H9 (cell line): Measurements from ENCODE around the gene KLHL3. TPM values are rescaled to one million over a fixed set of nuclear protein-coding genes. Genes with fewer than 3 reads are reported as not detected.

Experiments
- DNase-seq: peaks from one replicate; pipeline ENCODE4 v3.0.0-alpha.2; 2017
- H2AFZ ChIP-seq: one replicate; pipeline ENCODE4 v1.6.1; 2013; ENCODE audit warnings: mild to moderate bottlenecking, low read length, control low read depth, moderate library complexity
- H2AK5ac ChIP-seq: 2 replicates; pipeline ENCODE4 v1.6.1; 2013; ENCODE audit warnings: low read length, control low read depth, mixed read lengths; ENCODE audit not compliant: insufficient read length
- H2BK120ac ChIP-seq: one replicate; pipeline ENCODE4 v1.6.1; 2013; ENCODE audit warnings: low read depth, mild to moderate bottlenecking, low read length, control low read depth, inconsistent platforms; ENCODE audit not compliant: poor library complexity, severe bottlenecking
- H2BK12ac ChIP-seq: 2 replicates; pipeline ENCODE4 v1.6.1; 2013; ENCODE audit warnings: low read length, control low read depth, mixed read lengths, low read depth; ENCODE audit not compliant: insufficient read length
- H2BK15ac ChIP-seq: 2 replicates; pipeline ENCODE4 v1.6.1; 2013; ENCODE audit warnings: low read depth, low read length, control low read depth
- H2BK20ac ChIP-seq: one replicate; pipeline ENCODE4 v1.6.1; 2013; ENCODE audit warnings: low read depth, mild to moderate bottlenecking, low read length, control low read depth, inconsistent platforms; ENCODE audit not compliant: poor library complexity, severe bottlenecking
- H2BK5ac ChIP-seq: 2 replicates; pipeline ENCODE4 v1.6.1; 2013; ENCODE audit warnings: low read length, control low read depth, mixed read lengths; ENCODE audit not compliant: insufficient read length
- H3K14ac ChIP-seq: 2 replicates; pipeline ENCODE4 v1.6.1; 2013; ENCODE audit warnings: low read length, control low read depth; ENCODE audit not compliant: insufficient read depth
- H3K18ac ChIP-seq: 2 replicates; pipeline ENCODE4 v1.6.1; 2013; ENCODE audit warnings: low read depth, mild to moderate bottlenecking, mixed read lengths, low read length, control low read depth; ENCODE audit not compliant: insufficient read length
- H3K23ac ChIP-seq: 2 replicates; pipeline ENCODE4 v1.6.1; 2013; ENCODE audit warnings: low read length, control low read depth, mixed read lengths, low read depth; ENCODE audit not compliant: insufficient read length
- H3K23me2 ChIP-seq: 2 replicates; pipeline ENCODE4 v1.6.1; 2013; ENCODE audit warnings: low read depth, mild to moderate bottlenecking, mixed read lengths, low read length, control low read depth; ENCODE audit not compliant: insufficient read length, poor library complexity, severe bottlenecking
- H3K27ac ChIP-seq: 2 replicates; pipeline ENCODE4 v1.5.1; 2013; ENCODE audit warnings: low read length, control low read depth, mixed read lengths, low read depth; ENCODE audit not compliant: insufficient read length
- H3K27me3 ChIP-seq: 2 replicates; pipeline ENCODE4 v1.6.1; 2013; ENCODE audit warnings: low read length, control low read depth, inconsistent platforms; ENCODE audit not compliant: insufficient read depth
- H3K4ac ChIP-seq: 2 replicates; pipeline ENCODE4 v1.6.1; 2013; ENCODE audit warnings: low read depth, mild to moderate bottlenecking, control low read depth, inconsistent platforms, low read length, moderate library complexity
- H3K4me1 ChIP-seq: 2 replicates; pipeline ENCODE4 v1.6.1; 2013; ENCODE audit warnings: low read length, control low read depth, inconsistent platforms; ENCODE audit not compliant: insufficient read depth
- H3K4me2 ChIP-seq: 2 replicates; pipeline ENCODE4 v1.6.1; 2013; ENCODE audit warnings: low read length, control low read depth, mixed read lengths; ENCODE audit not compliant: insufficient read length, insufficient read depth
- H3K56ac ChIP-seq: 2 replicates; pipeline ENCODE4 v1.6.1; 2013; ENCODE audit warnings: low read depth, mild to moderate bottlenecking, mixed read lengths, low read length, control low read depth; ENCODE audit not compliant: insufficient read length
- H3K79me1 ChIP-seq: 2 replicates; pipeline ENCODE4 v1.6.1; 2013; ENCODE audit warnings: low read depth, mild to moderate bottlenecking, moderate library complexity, low read length, control low read depth, inconsistent platforms; ENCODE audit not compliant: insufficient read depth, poor library complexity, severe bottlenecking
- H3K79me2 ChIP-seq: 2 replicates; pipeline ENCODE4 v1.6.1; 2013; ENCODE audit warnings: low read length, control low read depth, inconsistent platforms; ENCODE audit not compliant: insufficient read depth
- H3K9ac ChIP-seq: 2 replicates; pipeline ENCODE4 v1.6.1; 2013; ENCODE audit warnings: low read length, control low read depth, mixed read lengths; ENCODE audit not compliant: insufficient read length; ENCODE audit errors: extremely low read depth
- H3K9me3 ChIP-seq: one replicate; pipeline ENCODE4 v1.6.1; 2013; ENCODE audit warnings: low read depth, low read length, inconsistent platforms; ENCODE audit not compliant: control insufficient read depth
- H3T11ph ChIP-seq: one replicate; pipeline ENCODE4 v1.6.1; 2013; ENCODE audit warnings: mild to moderate bottlenecking, low read length, control low read depth, inconsistent platforms
- H4K20me1 ChIP-seq: one replicate; pipeline ENCODE4 v1.6.1; 2013; ENCODE audit not compliant: control insufficient read depth, insufficient read length, insufficient read depth
- H4K5ac ChIP-seq: 2 replicates; pipeline ENCODE4 v1.6.1; 2013; ENCODE audit warnings: low read depth, mild to moderate bottlenecking, mixed read lengths, low read length, control low read depth; ENCODE audit not compliant: insufficient read length
- H4K8ac ChIP-seq: replicated peaks from 2 replicates; pipeline ENCODE4 v1.6.1; 2013; ENCODE audit warnings: low read length, control low read depth, mixed read lengths, low read depth; ENCODE audit not compliant: insufficient read length
- H4K91ac ChIP-seq: 2 replicates; pipeline ENCODE4 v1.6.1; 2013; ENCODE audit warnings: low read depth, mild to moderate bottlenecking, moderate library complexity, mixed read lengths, low read length, control low read depth; ENCODE audit not compliant: insufficient read length
- H3K27ac Mint-ChIP-seq, 3 experiments: 2 replicates in 2 of 3; 3 replicates in 1 of 3; pipeline ENCODE4 v1.8.0; 2020 to 2021; ENCODE audit warnings: mixed read lengths in 3 of 3, mild to moderate bottlenecking in 1 of 3, moderate library complexity in 1 of 3
- H3K27me3 Mint-ChIP-seq: 2 replicates; pipeline ENCODE4 v1.8.0; 2021; ENCODE audit warnings: low read depth, mild to moderate bottlenecking, moderate library complexity, mixed read lengths
- H3K36me3 Mint-ChIP-seq, 3 experiments: 2 replicates in 2 of 3; 3 replicates in 1 of 3; pipeline ENCODE4 v1.8.0; 2020 to 2021; ENCODE audit warnings: low read depth in 3 of 3, mixed read lengths in 3 of 3; ENCODE audit not compliant: insufficient read depth in 1 of 3
- H3K4me1 Mint-ChIP-seq, 2 experiments: 2 replicates each; pipeline ENCODE4 v1.8.0; 2020; ENCODE audit warnings: mixed read lengths in 2 of 2
- H3K4me3 Mint-ChIP-seq, 2 experiments: 2 replicates in 1 of 2; 3 replicates in 1 of 2; pipeline ENCODE4 v1.8.0; 2020 to 2021; ENCODE audit warnings: mild to moderate bottlenecking in 2 of 2, mixed read lengths in 2 of 2, moderate library complexity in 1 of 2
- H3K9me3 Mint-ChIP-seq, 2 experiments: 2 replicates in 1 of 2; 3 replicates in 1 of 2; pipeline ENCODE4 v1.8.0; 2020; ENCODE audit warnings: mild to moderate bottlenecking in 2 of 2, mixed read lengths in 2 of 2, moderate library complexity in 1 of 2
- WGBS: extraction: QIAGEN DNeasy Blood & Tissue Kit; methylation state at CpG from one replicate; pipeline ENCODE4 v1.1.7; 2013; ENCODE audit warnings: missing lambda C conversion rate, low lambda C conversion rate, mixed read lengths; ENCODE audit not compliant: insufficient read length; ENCODE audit errors: extremely low coverage; 5-methylcytosine and 5-hydroxymethylcytosine counted together
- total RNA-seq: library from RNA; stranded (reverse); gene quantifications from 2 replicates; pipeline ENCODE4 v1.2.1, GENCODE V29; 2021
- TF ChIP-seq, protein P1 (sequence below): fragments of 200-600 bp; sonication (generic); conservative IDR thresholded peaks from 3 replicates; pipeline ENCODE4 v1.8.0; 2021; ENCODE audit warnings: antibody characterized with exemption, mild to moderate bottlenecking

Gene KLHL3
- total RNA-seq, 1 experiment from 2014 or later: 12.8 TPM

DNA sequence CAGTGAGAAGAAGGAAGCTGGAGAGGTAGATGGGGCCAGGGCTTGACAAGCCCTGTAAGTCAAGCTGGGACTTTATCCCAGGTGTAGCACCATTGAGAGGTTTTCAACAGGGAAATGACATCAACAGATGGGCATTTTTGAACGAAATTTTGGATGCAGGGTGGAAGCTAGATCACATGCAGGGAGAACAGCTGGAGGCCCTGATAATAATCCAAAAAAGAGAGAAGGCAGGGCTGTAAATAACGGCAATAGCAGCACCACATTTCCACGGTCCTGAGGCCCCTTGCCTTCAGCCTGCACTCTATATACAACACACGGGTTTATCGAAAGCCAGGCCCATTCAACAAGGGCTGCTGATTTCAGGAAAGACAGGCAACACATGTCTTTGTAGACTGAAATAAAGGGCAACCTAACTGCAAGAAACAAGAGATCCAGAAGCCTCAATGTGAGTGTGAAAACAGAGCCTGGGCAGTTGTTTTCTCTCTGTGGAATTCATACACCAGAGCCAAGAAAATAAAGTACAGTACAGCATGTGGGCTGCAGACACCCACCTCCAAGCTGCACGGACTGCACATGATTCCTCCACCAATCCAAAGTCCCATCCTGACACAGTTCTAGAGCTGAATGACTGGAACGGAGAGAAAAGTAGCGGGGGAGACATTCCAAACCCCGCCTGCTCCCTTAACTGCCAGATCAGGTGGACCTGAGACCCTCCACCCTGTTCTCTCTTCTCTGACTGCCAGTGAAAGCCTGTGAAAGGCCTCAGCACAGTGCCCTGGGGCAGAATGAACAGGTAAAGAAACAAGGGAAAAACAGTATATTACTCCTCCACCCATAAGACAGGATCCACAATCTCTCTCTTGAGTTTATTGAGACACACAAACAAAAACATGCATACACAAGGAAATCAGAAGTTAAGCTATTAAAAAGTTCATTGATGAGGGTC is 36.3 kb downstream of the KLHL3 start:
- Histone ChIP-seq H4K8ac (no peak overlapping the region), H4K91ac (no peak overlapping the region), H2BK20ac (no peak overlapping the region), H4K20me1 (no peaks in the 10 kb centered on the region), H3K4ac (no peak overlapping the region), H2BK15ac (no peak overlapping the region), H4K5ac (no peak overlapping the region), H3K4me2 (no peak overlapping the region), H3T11ph (no peak overlapping the region), H3K18ac (no peak overlapping the region), H3K9me3 (no peaks in the 10 kb centered on the region), H2BK5ac (no peak overlapping the region), H3K9ac (no peak overlapping the region), H2BK120ac (no peak overlapping the region), H2AFZ (no peak overlapping the region), H2BK12ac (no peak overlapping the region), H3K79me1 (no peaks in the 10 kb centered on the region), H2AK5ac (no peak overlapping the region), H3K23ac (no peak overlapping the region), H3K27ac (no peak overlapping the region), H3K79me2 (no peaks in the 10 kb centered on the region), H3K27me3 (no peaks in the 10 kb centered on the region), H3K56ac (no peak overlapping the region), H3K4me1 (no peaks in the 10 kb centered on the region; the same call in 1 of the 2 replicates), H3K14ac (no peak overlapping the region), H3K23me2 (no peaks in the 10 kb centered on the region)
- H3K36me3 Mint-ChIP-seq: peaks cover 0 to 17% (median 10%) of the 10 kb centered on the region in 3 experiments; a peak in 4 of 7 replicates
- no peaks in the 10 kb centered on the region for H3K9me3 Mint-ChIP-seq
- DNase-seq: no peak
- TF ChIP-seq, protein P1, sequence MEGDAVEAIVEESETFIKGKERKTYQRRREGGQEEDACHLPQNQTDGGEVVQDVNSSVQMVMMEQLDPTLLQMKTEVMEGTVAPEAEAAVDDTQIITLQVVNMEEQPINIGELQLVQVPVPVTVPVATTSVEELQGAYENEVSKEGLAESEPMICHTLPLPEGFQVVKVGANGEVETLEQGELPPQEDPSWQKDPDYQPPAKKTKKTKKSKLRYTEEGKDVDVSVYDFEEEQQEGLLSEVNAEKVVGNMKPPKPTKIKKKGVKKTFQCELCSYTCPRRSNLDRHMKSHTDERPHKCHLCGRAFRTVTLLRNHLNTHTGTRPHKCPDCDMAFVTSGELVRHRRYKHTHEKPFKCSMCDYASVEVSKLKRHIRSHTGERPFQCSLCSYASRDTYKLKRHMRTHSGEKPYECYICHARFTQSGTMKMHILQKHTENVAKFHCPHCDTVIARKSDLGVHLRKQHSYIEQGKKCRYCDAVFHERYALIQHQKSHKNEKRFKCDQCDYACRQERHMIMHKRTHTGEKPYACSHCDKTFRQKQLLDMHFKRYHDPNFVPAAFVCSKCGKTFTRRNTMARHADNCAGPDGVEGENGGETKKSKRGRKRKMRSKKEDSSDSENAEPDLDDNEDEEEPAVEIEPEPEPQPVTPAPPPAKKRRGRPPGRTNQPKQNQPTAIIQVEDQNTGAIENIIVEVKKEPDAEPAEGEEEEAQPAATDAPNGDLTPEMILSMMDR: no peak
- H3K4me3 Mint-ChIP-seq: no peak overlapping the region
- no peaks in the 10 kb centered on the region for H3K27me3 Mint-ChIP-seq
- peaks cover 8 to 13% of the 10 kb centered on the region in 2 experiments for H3K4me1 Mint-ChIP-seq
- no CpG with 5 or more reads among the region's 9 CpGs for WGBS
- H3K27ac Mint-ChIP-seq: peak overlapping the region in 1 of 3 experiments; percentile 9; a peak in 2 of 7 replicates
